Astrocyte (in vitro differentiated cells and primary cell): ENCODE data around the gene PTGR3. TPM values are rescaled to one million over a fixed set of nuclear protein-coding genes. Genes with fewer than 3 reads are reported as not detected.

Experiments
- DNase-seq: peaks from one replicate; pipeline ENCODE4 v3.0.0-alpha.2; 2010; ENCODE audit warnings: low read depth
- FAIRE-seq: peaks from 2 replicates; lab custom pipeline; 2011; peaks lifted over from hg19 to GRCh38; lab: Jason Lieb, UNC
- H2AFZ ChIP-seq: 2 replicates; pipeline ENCODE4 v1.6.0; 2012; ENCODE audit warnings: low read depth, low read length, inconsistent platforms
- H3K27ac ChIP-seq: 2 replicates; pipeline ENCODE4 v1.5.1; 2011; ENCODE audit warnings: low read depth, low read length, inconsistent platforms
- H3K27me3 ChIP-seq: 2 replicates; pipeline ENCODE4 v1.6.0; 2011; ENCODE audit warnings: low read length, inconsistent platforms; ENCODE audit not compliant: insufficient read depth
- H3K36me3 ChIP-seq: 2 replicates; pipeline ENCODE4 v1.5.1; 2011; ENCODE audit warnings: low read length, inconsistent platforms; ENCODE audit not compliant: insufficient read depth
- H3K4me1 ChIP-seq: 2 replicates; pipeline ENCODE4 v1.5.1; 2011; ENCODE audit warnings: low read length, inconsistent platforms; ENCODE audit not compliant: insufficient read depth
- H3K4me2 ChIP-seq: 2 replicates; pipeline ENCODE4 v1.6.0; 2012; ENCODE audit warnings: low read length, inconsistent platforms
- H3K4me3 ChIP-seq: 2 replicates; pipeline ENCODE4 v1.5.1; 2011; ENCODE audit warnings: low read depth, mild to moderate bottlenecking, low read length, inconsistent platforms; ENCODE audit not compliant: insufficient read depth
- H3K79me2 ChIP-seq: 2 replicates; pipeline ENCODE4 v1.6.0; 2012; ENCODE audit warnings: mild to moderate bottlenecking, low read length, inconsistent platforms; ENCODE audit not compliant: insufficient read depth
- H3K9ac ChIP-seq: 2 replicates; pipeline ENCODE4 v1.6.0; 2012; ENCODE audit warnings: mild to moderate bottlenecking, low read length, inconsistent platforms
- H3K9me3 ChIP-seq: 2 replicates; pipeline ENCODE4 v1.5.1; 2012; ENCODE audit warnings: low read depth, mild to moderate bottlenecking, low read length, inconsistent platforms; ENCODE audit not compliant: insufficient read depth
- H4K20me1 ChIP-seq: 2 replicates; pipeline ENCODE4 v1.6.0; 2012; ENCODE audit warnings: low read length, inconsistent platforms; ENCODE audit not compliant: insufficient read depth
- H3K27ac Mint-ChIP-seq: one replicate; pipeline ENCODE4 v1.8.0; 2021; ENCODE audit warnings: mild to moderate bottlenecking, mixed read lengths; ENCODE audit not compliant: unreplicated experiment
- H3K27me3 Mint-ChIP-seq: one replicate; pipeline ENCODE4 v1.8.0; 2021; ENCODE audit warnings: low read depth, mixed read lengths; ENCODE audit not compliant: unreplicated experiment
- H3K36me3 Mint-ChIP-seq: one replicate; pipeline ENCODE4 v1.8.0; 2021; ENCODE audit warnings: low read depth, mixed read lengths; ENCODE audit not compliant: unreplicated experiment
- H3K4me1 Mint-ChIP-seq: one replicate; pipeline ENCODE4 v1.8.0; 2021; ENCODE audit warnings: low read depth, mixed read lengths; ENCODE audit not compliant: unreplicated experiment
- H3K4me3 Mint-ChIP-seq: one replicate; pipeline ENCODE4 v1.8.0; 2021; ENCODE audit warnings: mild to moderate bottlenecking, moderate library complexity, mixed read lengths; ENCODE audit not compliant: unreplicated experiment
- H3K9me3 Mint-ChIP-seq: one replicate; pipeline ENCODE4 v1.8.0; 2021; ENCODE audit warnings: mild to moderate bottlenecking, mixed read lengths; ENCODE audit not compliant: unreplicated experiment
- EZH2 ChIP-seq: IDR thresholded peaks from 2 replicates; pipeline ENCODE4 v1.6.1; 2012; ENCODE audit warnings: mild to moderate bottlenecking, low read length, inconsistent platforms; ENCODE audit not compliant: insufficient read depth
- total RNA-seq: library from RNA; stranded (reverse); gene quantifications from 2 replicates; pipeline ENCODE4 v1.2.1, GENCODE V29; 2021
- TF ChIP-seq, protein P1 (sequence below): IDR thresholded peaks from 2 replicates; pipeline ENCODE4 v1.5.1; 2011; ENCODE audit warnings: low read depth, mild to moderate bottlenecking, inconsistent platforms, low read length, moderate library complexity; ENCODE audit not compliant: insufficient read depth

The PTGR3 gene
- total RNA-seq, 1 donor from 2014 or later, result 8.4 TPM

- DNase-seq (no peak), FAIRE-seq (no peak)
- TF ChIP-seq, protein P1, sequence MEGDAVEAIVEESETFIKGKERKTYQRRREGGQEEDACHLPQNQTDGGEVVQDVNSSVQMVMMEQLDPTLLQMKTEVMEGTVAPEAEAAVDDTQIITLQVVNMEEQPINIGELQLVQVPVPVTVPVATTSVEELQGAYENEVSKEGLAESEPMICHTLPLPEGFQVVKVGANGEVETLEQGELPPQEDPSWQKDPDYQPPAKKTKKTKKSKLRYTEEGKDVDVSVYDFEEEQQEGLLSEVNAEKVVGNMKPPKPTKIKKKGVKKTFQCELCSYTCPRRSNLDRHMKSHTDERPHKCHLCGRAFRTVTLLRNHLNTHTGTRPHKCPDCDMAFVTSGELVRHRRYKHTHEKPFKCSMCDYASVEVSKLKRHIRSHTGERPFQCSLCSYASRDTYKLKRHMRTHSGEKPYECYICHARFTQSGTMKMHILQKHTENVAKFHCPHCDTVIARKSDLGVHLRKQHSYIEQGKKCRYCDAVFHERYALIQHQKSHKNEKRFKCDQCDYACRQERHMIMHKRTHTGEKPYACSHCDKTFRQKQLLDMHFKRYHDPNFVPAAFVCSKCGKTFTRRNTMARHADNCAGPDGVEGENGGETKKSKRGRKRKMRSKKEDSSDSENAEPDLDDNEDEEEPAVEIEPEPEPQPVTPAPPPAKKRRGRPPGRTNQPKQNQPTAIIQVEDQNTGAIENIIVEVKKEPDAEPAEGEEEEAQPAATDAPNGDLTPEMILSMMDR, result no peak
- no peak for TF ChIP-seq EZH2
- Histone ChIP-seq H3K36me3 (no peaks in the 10 kb centered on the region), H3K4me1 (no peaks in the 10 kb centered on the region), H3K79me2 (no peaks in the 10 kb centered on the region), H4K20me1 (no peaks in the 10 kb centered on the region), H3K27ac (no peak overlapping the region), H3K27me3 (peaks cover 13% of the 10 kb centered on the region), H3K4me3 (no peak overlapping the region), H2AFZ (peak overlapping the region; percentile 47), H3K9ac (no peak overlapping the region), H3K9me3 (no peaks in the 10 kb centered on the region), H3K4me2 (peak overlapping the region; percentile 61)
- Mint-ChIP-seq H3K27me3 (peaks cover 22% of the 10 kb centered on the region), H3K4me3 (no peak overlapping the region), H3K27ac (no peak overlapping the region), H3K9me3 (peaks cover 3% of the 10 kb centered on the region), H3K4me1 (no peaks in the 10 kb centered on the region), H3K36me3 (no peaks in the 10 kb centered on the region)
These were observed 48.6 kb downstream of the PTGR3 start for GRCh38 chr18:75160364-75160763.

GRCh38 chr18:75159646-75160356, 49.1 kb downstream of the PTGR3 start:
- H3K27me3 ChIP-seq, result peaks cover 13% of the 10 kb centered on the region
- H3K36me3 ChIP-seq, result no peaks in the 10 kb centered on the region
- H3K27ac ChIP-seq, result no peak overlapping the region
- H3K4me1 Mint-ChIP-seq, result no peaks in the 10 kb centered on the region
- H3K36me3 Mint-ChIP-seq, result no peaks in the 10 kb centered on the region
- no peak overlapping the region for H3K4me3 ChIP-seq
- FAIRE-seq (no peak), DNase-seq (no peak)
- H3K4me3 Mint-ChIP-seq, result no peak overlapping the region
- H3K79me2 ChIP-seq, result no peaks in the 10 kb centered on the region
- H3K9me3 ChIP-seq, result no peaks in the 10 kb centered on the region
- no peak overlapping the region for H3K27ac Mint-ChIP-seq
- no peaks in the 10 kb centered on the region for H3K4me1 ChIP-seq
- TF ChIP-seq, protein P1, result no peak
- peak; percentile 33 for TF ChIP-seq EZH2
- no peak overlapping the region for H3K9ac ChIP-seq
- H3K9me3 Mint-ChIP-seq, result peaks cover 3% of the 10 kb centered on the region
- H3K4me2 ChIP-seq, result peak overlapping the region; percentile 61
- no peaks in the 10 kb centered on the region for H4K20me1 ChIP-seq
- H3K27me3 Mint-ChIP-seq, result peaks cover 22% of the 10 kb centered on the region
- H2AFZ ChIP-seq, result peak overlapping the region; percentile 47

GRCh38 chr18:75159238-75159518, 49.8 kb downstream of the PTGR3 start:
- Histone ChIP-seq H3K36me3 (no peaks in the 10 kb centered on the region), H3K9ac (no peak overlapping the region), H3K4me2 (no peak overlapping the region), H2AFZ (no peak overlapping the region), H4K20me1 (no peaks in the 10 kb centered on the region), H3K27ac (no peak overlapping the region), H3K9me3 (no peaks in the 10 kb centered on the region), H3K79me2 (no peaks in the 10 kb centered on the region), H3K4me3 (no peak overlapping the region), H3K27me3 (peaks cover 13% of the 10 kb centered on the region), H3K4me1 (no peaks in the 10 kb centered on the region)
- Mint-ChIP-seq H3K27ac (no peak overlapping the region), H3K9me3 (peaks cover 8% of the 10 kb centered on the region), H3K4me3 (no peak overlapping the region), H3K36me3 (no peaks in the 10 kb centered on the region), H3K4me1 (no peaks in the 10 kb centered on the region), H3K27me3 (peaks cover 18% of the 10 kb centered on the region)
- no peak for FAIRE-seq
- TF ChIP-seq, protein P1, result no peak
- TF ChIP-seq EZH2, result no peak
- DNase-seq, result no peak
